Endometrial microvascular endothelial cells (primary cell): ENCODE measurements around the gene ALAS2. TPM values are rescaled to one million over a fixed set of nuclear protein-coding genes. Genes with fewer than 3 reads are reported as not detected.
"Not testable (repeated sequence)": the region's sequence is repeated elsewhere in the genome, so short reads cannot be mapped to it uniquely, and the experiment has no call there.

Experiments
- in situ Hi-C: cut with HindIII; loops from 2 replicates; pipeline ENCODE4 v1.10.0; 2017; ENCODE audit warnings: low sequenced_read_pairs, low pct_unique_long_range_greater_than_20kb; ENCODE audit errors: inconsistent ontology term
- total RNA-seq: library from RNA; depleted of rRNA; stranded (reverse); fragments of >200 nt; gene quantifications from one replicate; pipeline ENCODE4 v1.2.3, GENCODE V29; 2015; ENCODE audit errors: inconsistent ontology term

Gene ALAS2
- total RNA-seq, 1 donor from 2014 or later, result not detected

DNA sequence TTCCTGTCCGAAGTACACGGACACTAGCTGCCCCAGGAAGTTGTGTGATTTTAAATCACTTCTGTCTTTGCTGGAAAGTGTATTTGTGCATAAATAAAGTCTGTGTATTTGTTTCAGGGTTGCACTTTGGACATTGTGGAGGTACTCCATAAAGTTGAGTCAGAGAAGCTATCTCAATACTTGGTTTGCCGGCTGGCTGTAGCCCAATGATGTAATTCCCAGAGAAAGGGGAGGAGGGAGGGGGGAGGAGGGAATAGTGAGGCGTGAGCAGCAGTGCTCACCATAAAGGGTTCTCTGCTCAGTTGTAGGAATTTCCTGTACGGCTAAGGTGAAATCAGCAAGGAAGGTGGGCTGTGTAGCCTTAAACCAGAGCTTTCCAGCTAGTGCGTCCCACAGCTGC, 23.1 kb downstream of the ALAS2 start:
- in situ Hi-C loops, result no loop called here

DNA sequence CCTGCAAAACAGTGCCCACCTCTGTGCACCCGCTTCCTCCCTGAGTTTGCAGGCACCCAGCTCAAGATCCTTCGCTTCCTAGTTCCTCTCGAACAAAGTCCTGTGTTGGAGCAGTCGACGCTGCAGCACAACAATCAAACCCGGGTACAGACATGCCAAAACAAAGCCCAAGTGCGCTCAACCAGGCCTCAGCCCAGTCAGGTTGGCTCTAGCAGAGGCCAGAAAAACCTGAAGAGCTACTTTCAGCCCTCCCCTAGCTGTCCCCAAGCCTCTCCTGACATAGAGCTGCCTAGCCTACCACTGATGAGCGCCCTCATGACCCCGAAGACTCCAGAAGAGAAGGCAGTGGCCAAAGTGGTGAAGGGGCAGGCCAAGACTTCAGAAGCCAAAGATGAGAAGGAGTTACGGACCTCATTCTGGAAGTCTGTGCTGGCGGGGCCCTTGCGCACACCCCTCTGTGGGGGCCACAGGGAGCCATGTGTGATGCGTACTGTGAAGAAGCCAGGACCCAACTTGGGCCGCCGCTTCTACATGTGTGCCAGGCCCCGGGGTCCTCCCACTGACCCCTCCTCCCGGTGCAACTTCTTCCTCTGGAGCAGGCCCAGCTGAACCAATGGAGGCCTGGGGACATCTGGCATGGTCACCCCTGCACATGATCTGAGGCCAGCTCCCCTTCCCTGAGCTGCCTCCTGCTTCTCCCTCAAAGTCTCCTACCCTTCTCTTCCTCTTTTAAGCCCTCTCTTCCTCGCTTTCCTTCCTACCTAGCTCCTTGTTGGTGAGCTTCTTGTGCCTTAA, 23.8 kb downstream of the ALAS2 start:
- in situ Hi-C loops, result no loop called here

DNA sequence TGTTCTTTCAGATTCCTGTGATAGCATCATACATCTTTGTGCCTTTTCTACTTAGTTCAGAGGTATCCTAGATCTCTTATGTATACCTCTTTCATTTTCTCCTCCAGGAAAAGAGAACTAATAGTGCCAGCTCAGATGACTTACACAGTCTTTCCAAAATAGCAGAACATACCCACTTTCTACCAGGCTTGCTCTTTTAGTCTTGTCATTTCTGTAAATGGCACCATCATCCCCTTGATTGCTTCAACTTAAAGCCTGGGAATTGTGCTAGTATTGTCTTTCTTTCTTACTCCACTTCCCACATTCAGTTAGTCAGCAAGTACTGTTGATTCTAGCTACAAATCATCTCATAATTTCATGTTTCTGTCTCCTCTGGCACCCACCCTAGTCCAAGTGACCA, 25.5 kb downstream of the ALAS2 start:
- in situ Hi-C loops, result no loop called here

DNA sequence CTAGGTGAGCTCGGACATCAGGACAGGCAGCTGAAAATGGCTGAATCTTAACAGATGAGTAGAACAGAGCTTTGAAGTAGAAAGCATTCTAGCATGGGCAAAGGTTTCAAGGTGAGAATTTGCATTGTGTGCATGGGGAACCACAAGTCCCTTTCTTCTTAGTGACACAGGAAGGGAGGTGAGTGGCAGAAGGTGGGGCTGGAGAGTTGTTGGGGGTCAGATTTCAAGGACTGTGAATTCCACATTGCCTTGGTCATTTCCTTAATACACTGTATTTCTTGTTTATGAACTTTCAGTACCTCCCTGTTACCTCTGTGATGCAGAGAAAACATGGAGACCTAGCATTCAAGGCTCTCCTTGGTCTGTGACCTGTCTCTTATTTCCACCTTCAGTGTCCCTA, 26.5 kb downstream of the ALAS2 start:
- in situ Hi-C loops, result no loop called here

DNA sequence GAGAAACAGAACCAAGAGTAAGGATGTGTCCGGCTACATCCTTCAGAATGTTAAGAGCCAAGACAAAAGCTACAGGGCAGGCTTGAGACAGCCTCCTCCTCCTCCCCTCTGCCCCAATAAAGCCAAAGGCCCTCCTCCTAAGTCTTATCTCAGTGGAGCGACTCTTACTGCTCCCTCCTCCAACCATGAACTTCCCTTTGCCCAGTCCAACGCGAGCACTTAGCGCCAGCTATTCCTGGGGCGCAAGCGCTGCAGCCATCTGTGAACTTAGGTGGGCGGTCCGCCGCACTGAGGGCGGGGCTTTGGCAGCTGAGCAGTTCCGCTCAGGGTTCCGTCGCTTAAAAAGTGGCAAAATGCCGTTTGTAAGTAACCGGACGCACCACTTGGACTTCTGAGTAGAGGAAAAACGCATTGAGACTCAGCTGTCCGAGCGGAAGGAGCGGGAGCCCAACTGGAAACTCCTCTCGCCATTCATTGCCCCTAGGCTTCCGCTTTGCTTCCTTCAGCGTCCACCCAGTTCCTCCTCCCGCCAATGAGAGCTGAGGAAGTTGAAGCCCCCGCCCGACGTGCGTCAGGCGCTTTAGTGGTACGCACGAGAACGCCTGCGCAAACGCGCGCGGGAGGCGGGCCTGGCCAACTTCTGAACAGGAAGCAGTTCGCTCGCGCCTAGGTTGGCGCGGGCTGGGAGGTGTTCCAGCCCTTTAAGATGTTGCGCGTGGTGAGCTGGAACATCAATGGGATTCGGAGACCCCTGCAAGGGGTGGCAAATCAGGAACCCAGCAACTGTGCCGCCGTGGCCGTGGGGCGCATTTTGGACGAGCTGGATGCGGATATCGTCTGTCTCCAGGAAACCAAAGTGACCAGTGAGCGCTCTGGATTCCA, 30.8 kb downstream of the ALAS2 start, which contains the start of gene APEX2:
Gene APEX2, plus strand, starts transcription at position 647 of the 882 bp plus-strand sequence. Its CDS starts 60 bp downstream, at position 707.
- in situ Hi-C loops, result no loop called here

DNA sequence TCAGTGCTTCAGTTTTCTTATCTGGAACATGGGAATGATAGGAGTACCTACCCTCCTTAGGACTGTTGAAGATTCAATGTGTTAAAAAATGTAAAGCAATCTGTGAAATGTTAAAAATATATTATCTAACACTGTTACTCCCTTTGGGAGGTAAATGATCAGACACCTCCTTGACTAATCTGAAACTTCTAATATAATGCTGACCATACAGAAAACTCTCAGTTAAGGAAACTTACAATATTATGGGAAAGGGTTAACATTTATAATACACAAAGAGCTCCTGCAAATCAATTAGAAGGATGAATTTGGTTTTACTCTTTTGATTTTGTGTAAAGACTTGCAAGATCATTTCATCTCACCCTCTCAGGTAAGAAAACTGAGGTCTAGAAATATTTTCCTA, 35.2 kb downstream of the ALAS2 start:
- in situ Hi-C loops, result no loop called here

DNA sequence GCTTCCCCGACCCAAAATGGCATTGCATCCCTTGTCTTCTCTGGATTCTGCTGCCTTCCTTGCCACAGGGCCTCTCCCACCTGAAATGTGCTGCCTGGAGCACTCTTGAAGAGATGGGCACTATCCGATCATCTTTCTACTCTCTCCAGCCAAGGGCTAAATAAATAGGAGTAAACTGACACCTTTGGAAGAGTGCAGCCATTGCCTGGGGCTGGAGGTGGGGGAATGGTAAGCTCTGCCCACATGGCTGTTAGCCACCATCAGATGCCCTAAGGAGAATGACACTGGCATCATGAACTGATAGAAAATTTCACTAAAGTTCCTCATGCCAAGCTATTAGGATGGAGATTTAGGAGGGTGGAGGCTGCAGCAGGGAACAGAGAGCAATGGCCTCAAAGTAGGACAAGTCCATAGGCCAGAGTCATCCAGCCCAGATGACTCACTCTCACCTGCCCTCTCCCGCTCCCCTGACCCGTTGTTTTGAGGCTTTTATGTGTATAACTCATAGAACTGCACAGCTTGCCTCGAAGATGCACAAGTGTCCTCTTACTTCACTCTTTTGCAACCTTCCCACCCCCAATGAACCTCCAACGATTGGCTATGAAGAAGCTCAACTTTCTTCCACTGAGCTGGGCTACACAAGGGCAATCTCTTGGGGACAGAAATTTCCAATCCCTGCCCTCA, 36.0 kb downstream of the ALAS2 start:
- in situ Hi-C loops, result no loop called here

DNA sequence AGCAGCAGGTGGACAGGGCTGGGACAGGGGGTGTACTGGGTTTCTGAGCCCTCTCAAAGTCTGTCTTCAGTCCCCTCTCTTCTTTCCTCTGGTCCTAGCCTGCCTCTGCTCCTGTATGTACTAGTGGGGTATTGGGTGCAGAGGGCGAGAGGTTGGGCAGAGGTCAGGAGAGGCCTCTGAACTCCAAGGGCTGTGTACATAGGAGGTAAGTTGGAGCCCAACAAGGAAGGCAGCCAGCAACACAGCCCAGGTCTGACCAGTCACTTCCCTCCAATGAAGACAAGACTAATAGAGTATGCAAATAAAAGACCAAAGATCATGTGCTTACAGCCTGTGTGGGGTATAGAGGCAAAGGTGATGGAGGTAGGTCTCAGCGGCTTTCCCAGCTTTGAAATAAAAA, 36.7 kb downstream of the ALAS2 start, which contains the start of gene PFKFB1:
Gene PFKFB1, minus strand, starts transcription at position 90 of the 400 bp plus-strand sequence. CDS start 181 bp downstream, outside the sequence.
- in situ Hi-C loops, result no loop called here

DNA sequence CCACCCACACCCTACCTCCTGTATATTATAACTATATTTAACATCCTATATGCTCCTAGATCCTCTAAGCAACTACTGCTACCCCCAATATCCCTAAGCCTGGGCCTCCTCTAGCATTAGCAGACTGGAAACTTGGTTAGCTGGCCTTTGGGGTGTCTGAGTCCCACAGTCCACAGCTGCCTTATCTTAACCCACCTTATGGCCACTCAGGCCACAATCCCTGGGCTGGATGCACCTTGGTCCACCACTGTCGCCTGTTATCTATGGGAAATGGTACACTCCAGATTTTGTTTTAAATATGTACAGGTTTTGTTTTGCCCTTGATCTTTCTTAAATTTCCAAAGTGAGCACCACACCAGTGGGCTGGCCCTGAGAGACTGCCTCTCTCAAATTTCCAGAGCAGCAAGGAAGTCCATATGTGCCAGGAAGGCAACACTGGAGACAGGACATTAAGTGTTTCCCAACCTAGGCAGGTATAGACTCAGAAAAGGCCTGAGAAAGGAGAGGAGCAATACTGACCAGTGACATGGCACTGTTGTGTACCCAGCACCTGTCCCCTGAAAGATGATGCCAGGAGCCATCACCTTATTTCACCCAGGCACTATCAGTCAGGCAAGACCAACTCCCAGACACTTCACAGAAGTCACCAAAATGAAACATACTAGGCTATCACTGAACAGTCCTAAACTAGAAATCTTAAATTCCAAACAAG, 37.7 kb downstream of the ALAS2 start:
- in situ Hi-C loops, result no loop called here

DNA sequence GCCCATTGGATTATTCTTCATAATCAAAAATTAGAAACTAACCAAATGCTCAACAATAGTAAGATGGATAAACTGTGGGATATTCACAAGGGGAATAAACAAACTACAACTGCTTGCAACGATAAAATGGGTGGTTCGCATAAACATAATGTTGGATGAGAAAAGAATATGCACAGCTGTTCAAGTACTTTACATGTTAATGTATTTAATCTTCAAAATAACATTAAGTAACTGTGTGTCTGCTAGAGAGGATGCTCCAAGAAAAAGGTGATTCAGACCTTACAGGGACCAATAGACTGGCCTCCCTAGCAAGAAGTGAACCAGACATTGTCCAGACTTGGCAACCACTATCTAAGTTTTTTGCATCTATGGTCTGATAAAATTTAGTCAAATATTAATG, 39.1 kb downstream of the ALAS2 start:
- in situ Hi-C loops, result no loop called here

DNA sequence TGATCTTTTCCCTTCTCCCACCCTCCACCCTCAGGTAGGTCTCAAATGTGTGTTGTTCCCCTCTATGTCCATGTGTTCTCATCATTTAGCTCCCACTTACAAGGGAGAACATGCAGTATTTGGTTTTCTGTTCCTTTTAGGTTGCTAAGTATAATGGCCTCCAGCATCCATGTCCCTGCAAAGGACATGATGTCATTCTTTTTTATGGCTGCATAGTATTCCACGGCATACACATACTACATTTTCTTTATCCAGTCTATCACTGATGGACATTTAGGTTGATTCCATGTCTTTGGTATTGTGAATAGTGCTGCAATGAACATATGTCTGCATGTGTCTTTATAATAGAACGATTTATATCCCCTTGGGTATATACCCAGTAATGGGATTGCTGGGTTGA, 47.5 kb downstream of the ALAS2 start:
- in situ Hi-C loops, result not testable (repeated sequence)

DNA sequence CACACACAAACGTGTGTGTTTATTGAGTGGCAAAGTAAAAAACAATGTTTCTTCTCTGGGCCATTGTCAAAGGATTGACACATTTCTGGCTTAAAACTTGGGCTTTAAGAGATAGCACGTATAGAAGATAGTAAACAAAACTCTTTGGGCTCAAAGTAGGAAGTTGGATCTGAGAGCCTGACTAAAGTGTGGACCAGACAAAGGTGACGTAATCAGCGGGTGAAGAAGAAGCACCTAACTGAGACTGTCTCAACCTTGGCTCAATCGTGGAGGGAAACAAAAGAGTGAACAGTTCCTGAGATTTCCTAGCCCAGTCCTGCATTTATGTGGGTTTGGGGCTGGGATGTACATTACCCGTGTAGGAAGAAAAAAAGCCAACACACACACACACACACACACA, 50.4 kb downstream of the ALAS2 start:
- in situ Hi-C loops, result no loop called here

DNA sequence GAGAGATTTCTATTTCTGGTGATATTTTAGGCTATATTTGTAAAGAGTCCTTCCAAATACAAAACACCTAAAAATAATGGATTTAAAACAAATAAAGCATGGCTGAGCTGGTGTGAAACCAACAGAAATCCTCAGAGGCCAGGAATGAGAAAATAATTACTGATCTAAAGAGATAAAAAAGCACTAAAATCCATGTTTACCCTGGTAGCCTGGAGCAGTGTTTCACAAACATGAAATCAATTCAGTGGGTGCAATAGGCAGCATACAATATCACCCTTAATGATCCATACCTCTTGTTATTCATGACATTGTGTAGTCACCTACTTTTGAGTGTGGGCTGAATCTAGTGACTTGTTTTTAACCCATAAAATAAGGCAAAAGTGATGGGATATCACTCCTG, 51.3 kb downstream of the ALAS2 start:
- in situ Hi-C loops, result no loop called here

DNA sequence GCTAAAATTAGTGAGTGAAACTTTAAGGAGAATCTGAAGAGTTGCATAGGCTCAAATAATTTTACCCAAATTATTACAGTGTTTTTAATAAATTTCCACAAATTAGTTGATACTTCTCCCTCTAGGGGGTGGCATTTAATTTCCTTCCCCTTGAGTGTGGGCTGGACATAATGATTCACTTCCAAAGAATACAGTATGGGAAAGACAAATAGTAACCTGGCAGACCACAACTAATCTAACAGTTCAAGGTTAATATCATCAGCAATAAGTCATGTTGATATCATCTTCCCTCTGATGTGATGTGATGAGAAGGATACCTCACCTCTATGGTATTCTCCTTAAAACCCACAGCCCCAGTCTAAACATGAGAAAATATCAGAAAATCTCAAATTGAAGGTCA, 52.3 kb downstream of the ALAS2 start:
- in situ Hi-C loops, result no loop called here

DNA sequence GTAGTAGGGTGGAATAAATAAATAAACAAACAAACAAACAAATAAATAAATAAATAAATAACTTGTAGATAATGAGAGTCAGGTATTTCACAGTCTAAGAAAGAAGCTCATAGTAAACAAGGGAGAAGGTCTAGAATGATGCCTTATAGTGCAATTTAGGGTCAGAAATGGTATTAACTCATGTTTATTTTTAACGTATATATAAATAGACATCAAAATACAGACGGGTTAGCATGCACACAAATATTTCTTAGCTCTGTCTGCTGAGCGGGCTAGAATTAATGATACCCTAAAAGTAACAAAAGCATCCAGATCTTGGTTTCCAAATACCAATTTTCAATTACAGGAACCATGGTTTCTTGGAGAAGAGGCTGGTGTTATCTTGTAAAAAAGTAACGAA, 53.4 kb downstream of the ALAS2 start:
- in situ Hi-C loops, result no loop called here

DNA sequence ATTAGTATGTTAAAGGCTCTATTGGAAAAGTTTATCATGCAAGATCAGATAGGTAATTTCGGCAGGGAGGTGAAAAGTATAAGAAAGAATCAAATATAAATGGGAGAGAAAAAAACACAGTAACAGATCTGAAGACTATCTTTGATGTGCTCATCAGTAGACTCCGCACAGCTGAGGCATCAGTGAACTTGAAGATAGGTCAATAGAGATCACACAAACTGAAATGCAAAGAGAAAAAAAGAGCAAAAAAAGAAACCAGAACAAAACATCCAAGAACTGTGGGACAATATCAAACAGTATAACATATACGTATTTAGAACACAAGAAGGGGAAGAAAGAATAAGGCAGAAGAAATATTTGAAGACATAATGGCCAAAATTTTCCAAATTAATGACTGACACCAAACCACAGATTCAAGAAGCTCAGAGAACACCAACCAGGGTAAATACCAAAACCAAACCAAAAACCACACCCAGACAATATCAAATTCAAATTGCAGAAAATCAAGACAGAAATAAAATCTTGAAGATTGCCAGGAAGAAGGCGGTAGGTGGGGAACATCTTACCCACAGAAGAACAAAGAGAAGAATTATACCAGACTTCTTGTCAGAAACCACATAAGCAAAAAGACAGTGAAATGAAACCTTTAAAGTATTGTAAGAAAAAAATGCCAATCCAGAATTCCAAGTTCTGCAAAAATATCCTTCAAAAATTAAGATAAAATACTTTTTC, 65.8 kb downstream of the ALAS2 start:
- in situ Hi-C loops, result no loop called here

DNA sequence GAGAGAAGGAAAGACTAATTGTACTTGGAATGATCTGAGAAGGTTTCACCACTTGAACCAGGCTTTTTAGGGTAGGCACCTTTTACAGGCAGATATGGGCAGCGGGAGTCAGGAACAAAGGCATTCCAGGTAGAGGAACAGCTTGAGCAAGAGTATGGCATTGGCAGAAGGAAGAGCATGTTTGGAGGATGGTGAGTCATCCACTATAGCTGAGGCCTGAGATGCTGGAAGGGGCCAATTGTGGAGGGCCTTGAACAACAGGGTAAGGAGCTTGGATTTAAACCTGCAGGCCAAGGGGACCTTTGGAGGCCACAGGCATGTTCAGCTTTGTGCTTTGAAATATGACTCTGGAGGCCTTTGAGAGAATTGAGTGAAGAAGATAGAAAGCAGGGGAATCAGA, 69.0 kb downstream of the ALAS2 start:
- in situ Hi-C loops, result no loop called here
